HepG2 (cell line): ENCODE measurements around the gene LYZ. TPM values are rescaled to one million over a fixed set of nuclear protein-coding genes. Genes with fewer than 3 reads are reported as not detected.

ENCODE experiments used
- ATAD3A ChIP-seq: sonication (generic); formaldehyde crosslinking; IDR thresholded peaks from 2 replicates; pipeline ENCODE4 v1.4.0; 2020; ENCODE audit warnings: missing genetic modification reagents
- CCAR2 ChIP-seq: fragments of 200-400 bp; formaldehyde crosslinking; optimal IDR thresholded peaks from 2 replicates; pipeline ENCODE3; 2018; ENCODE audit warnings: low read depth, mild to moderate bottlenecking, low read length, moderate library complexity
- FOXK2 ChIP-seq: fragments of 450-650 bp; IDR thresholded peaks from 2 replicates; pipeline ENCODE4 v1.6.1; 2016
- GTF2F1 ChIP-seq: fragments of 150-350 bp; IDR thresholded peaks from 2 replicates; pipeline ENCODE4 v1.6.1; 2014; ENCODE audit warnings: low read length
- HMGXB3 ChIP-seq: sonication (generic); formaldehyde crosslinking; IDR thresholded peaks from 2 replicates; pipeline ENCODE4 v1.4.0; 2020; ENCODE audit warnings: missing genetic modification reagents, borderline replicate concordance
- KDM1A ChIP-seq: IDR thresholded peaks from 2 replicates; pipeline ENCODE4 v1.6.1; 2016; ENCODE audit warnings: missing compliant biosample characterization
- KDM6A ChIP-seq: IDR thresholded peaks from 2 replicates; pipeline ENCODE4 v1.6.1; 2016; ENCODE audit warnings: low read depth
- KLF13 ChIP-seq: sonication (generic); formaldehyde crosslinking; IDR thresholded peaks from 2 replicates; pipeline ENCODE4 v1.4.0; 2020; ENCODE audit warnings: mild to moderate bottlenecking, missing genetic modification reagents
- MIER3 ChIP-seq: IDR thresholded peaks from 2 replicates; pipeline ENCODE4 v1.6.1; 2016; ENCODE audit warnings: missing compliant biosample characterization, borderline replicate concordance
- NCOA1 ChIP-seq: sonication (generic); formaldehyde crosslinking; IDR thresholded peaks from 2 replicates; pipeline ENCODE4 v1.9.0; 2021; ENCODE audit warnings: missing genetic modification reagents
- PHF5A ChIP-seq: IDR thresholded peaks from one replicate; pipeline ENCODE4 v1.6.1; 2018; ENCODE audit warnings: low read depth, missing genetic modification reagents; ENCODE audit not compliant: unreplicated experiment
- POLR2A ChIP-seq, 2 experiments: IDR thresholded peaks; 2 replicates each; pipeline ENCODE4 v1.6.1; 2011; ENCODE audit warnings: low read depth in 2 of 2, low read length in 2 of 2, mild to moderate bottlenecking in 1 of 2, moderate library complexity in 1 of 2; ENCODE audit not compliant: insufficient read depth in 1 of 2
- RXRB ChIP-seq: IDR thresholded peaks from 2 replicates; pipeline ENCODE4 v1.6.1; 2016; ENCODE audit warnings: borderline replicate concordance, missing genetic modification reagents, missing compliant biosample characterization
- SMARCC2 ChIP-seq: fragments of 450-650 bp; IDR thresholded peaks from 2 replicates; pipeline ENCODE4 v1.6.1; 2017; ENCODE audit warnings: antibody characterized with exemption, mild to moderate bottlenecking
- SOX6 ChIP-seq, 2 experiments: fragments of 450-650 bp in 1 of 2; sonication (generic) in 1 of 2; formaldehyde crosslinking in 1 of 2; IDR thresholded peaks; 2 replicates each; pipeline versions ENCODE4 v1.4.0 to v1.6.1; 2017 to 2020; ENCODE audit warnings: antibody characterized with exemption in 1 of 2, mild to moderate bottlenecking in 1 of 2, missing genetic modification reagents in 1 of 2
- TAF15 ChIP-seq: fragments of 200-400 bp; formaldehyde crosslinking; IDR thresholded peaks from one replicate; pipeline ENCODE4 v1.6.1; 2018; ENCODE audit warnings: mild to moderate bottlenecking, low read depth, low read length; ENCODE audit not compliant: poor library complexity, severe bottlenecking
- TARDBP ChIP-seq: sonication (generic); formaldehyde crosslinking; IDR thresholded peaks from 2 replicates; pipeline ENCODE4 v1.8.0; 2022; ENCODE audit warnings: mild to moderate bottlenecking, missing genetic modification reagents
- XRCC5 ChIP-seq: fragments of 200-400 bp; formaldehyde crosslinking; optimal IDR thresholded peaks from 2 replicates; pipeline ENCODE3; 2017; ENCODE audit warnings: mild to moderate bottlenecking, low read length
- ZBTB10 ChIP-seq: sonication (generic); formaldehyde crosslinking; IDR thresholded peaks from 2 replicates; pipeline ENCODE4 v1.4.0; 2020; ENCODE audit warnings: missing genetic modification reagents, borderline replicate concordance
- ZNF547 ChIP-seq: sonication (generic); formaldehyde crosslinking; IDR thresholded peaks from 2 replicates; pipeline ENCODE4 v1.5.1; 2020; ENCODE audit warnings: mild to moderate bottlenecking, missing genetic modification reagents
- ZNF629 ChIP-seq: sonication (generic); formaldehyde crosslinking; conservative IDR thresholded peaks from 2 replicates; pipeline ENCODE4 v1.5.0; 2020; ENCODE audit warnings: missing genetic modification reagents
- ZNF709 ChIP-seq: sonication (generic); formaldehyde crosslinking; IDR thresholded peaks from 2 replicates; pipeline ENCODE4 v1.5.0; 2020; ENCODE audit warnings: mild to moderate bottlenecking, missing genetic modification reagents
- polyA plus RNA-seq, 8 experiments: library from polyadenylated mRNA; depleted of rRNA in 3 of 8; stranded (reverse) in 7 of 8; unstranded in 1 of 8; fragments of >200 nt; fragmentation: Illumina TruSeq in 4 of 8; extraction: Trizol in 4 of 8; gene quantifications; 2 replicates each; pipeline versions ENCODE4 v1.2.1 to v1.2.3, GENCODE V29; 2011 to 2016; ENCODE audit warnings: low read depth in 4 of 8, missing spikeins in 1 of 8, mixed read lengths in 1 of 8; ENCODE audit not compliant: insufficient read depth in 1 of 8
- total RNA-seq, 5 experiments: library from RNA; depleted of rRNA; stranded (reverse); fragments of >200 nt; fragmentation: Illumina TruSeq; extraction: Trizol; gene quantifications; 2 replicates each; pipeline ENCODE4 v1.2.3, GENCODE V29; 2016; ENCODE audit warnings: low read depth in 1 of 5
- TF ChIP-seq, protein P1 (sequence below): sonication (generic); formaldehyde crosslinking; IDR thresholded peaks from 2 replicates; pipeline ENCODE4 v1.4.0; 2020; ENCODE audit warnings: missing genetic modification reagents

LYZ gene
- total and polyA plus RNA-seq, 2 of the 13 experiments (the other 11 are each of a cell fraction or from before 2014, with no cell fraction given): 1,788 to 2,054 TPM

GRCh38 chr12:69332815-69333358 lies 15.3 kb upstream of the LYZ start (continued):
- TF ChIP-seq ZBTB10 (no peak), KDM1A (CRISPR knock-in tag) (no peak), MIER3 (CRISPR knock-in tag) (peak; percentile 72; the same call in 1 of the 2 replicates), ATAD3A (CRISPR knock-in tag) (no peak), POLR2A (IDR thresholded peaks at IDR 0.05; ENCODE audit: insufficient read depth in 1 of 2, low read depth in 2 of 2, low read length in 2 of 2) (peak in 1 of 2 experiments; percentile 79; a peak in 2 of 4 replicates), SOX6 (IDR thresholded peaks at IDR 0.05) (no peak), SOX6 (CRISPR knock-in tag; IDR thresholded peaks at IDR 0.05) (peak; percentile 96), TAF15 (no peak), PHF5A (peak; percentile 73), TARDBP (CRISPR knock-in tag) (peak; percentile 64; the same call in 1 of the 2 replicates), NCOA1 (no peak), ZNF629 (CRISPR knock-in tag) (peak; percentile 25; the same call in 1 of the 2 replicates), KDM6A (CRISPR knock-in tag) (peak; percentile 71), FOXK2 (0 out of 2 replicates have a peak, but pooled peaks have one; percentile 20), SMARCC2 (no peak), HMGXB3 (CRISPR knock-in tag) (peak; percentile 51; the same call in 1 of the 2 replicates), KLF13 (CRISPR knock-in tag) (no peak), CCAR2 (no peak), GTF2F1 (no peak), XRCC5 (no peak), ZNF547 (CRISPR knock-in tag) (no peak), ZNF709 (CRISPR knock-in tag) (no peak), RXRB (CRISPR knock-in tag) (peak; percentile 97)
- TF ChIP-seq, protein P1, sequence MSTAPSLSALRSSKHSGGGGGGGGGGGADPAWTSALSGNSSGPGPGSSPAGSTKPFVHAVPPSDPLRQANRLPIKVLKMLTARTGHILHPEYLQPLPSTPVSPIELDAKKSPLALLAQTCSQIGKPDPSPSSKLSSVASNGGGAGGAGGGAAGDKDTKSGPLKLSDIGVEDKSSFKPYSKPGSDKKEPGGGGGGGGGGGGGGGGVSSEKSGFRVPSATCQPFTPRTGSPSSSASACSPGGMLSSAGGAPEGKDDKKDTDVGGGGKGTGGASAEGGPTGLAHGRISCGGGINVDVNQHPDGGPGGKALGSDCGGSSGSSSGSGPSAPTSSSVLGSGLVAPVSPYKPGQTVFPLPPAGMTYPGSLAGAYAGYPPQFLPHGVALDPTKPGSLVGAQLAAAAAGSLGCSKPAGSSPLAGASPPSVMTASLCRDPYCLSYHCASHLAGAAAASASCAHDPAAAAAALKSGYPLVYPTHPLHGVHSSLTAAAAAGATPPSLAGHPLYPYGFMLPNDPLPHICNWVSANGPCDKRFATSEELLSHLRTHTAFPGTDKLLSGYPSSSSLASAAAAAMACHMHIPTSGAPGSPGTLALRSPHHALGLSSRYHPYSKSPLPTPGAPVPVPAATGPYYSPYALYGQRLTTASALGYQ: peak; percentile 82
